ENCODE measurements around the gene CLNK.
"Not testable (repeated sequence)": the region's sequence is repeated elsewhere in the genome, so short reads cannot be mapped to it uniquely, and the experiment has no call there.

CLNK gene

GRCh38 chr4:10619855-10620254 lies 64.7 kb downstream of the CLNK start:
- no peak overlapping the region for H3K4me3 ChIP-seq (ENCODE audit: low read depth, low read length)
- TF ChIP-seq CTCF (IDR thresholded peaks at IDR 0.05; ENCODE audit: low read depth, low read length): no peak

DNA sequence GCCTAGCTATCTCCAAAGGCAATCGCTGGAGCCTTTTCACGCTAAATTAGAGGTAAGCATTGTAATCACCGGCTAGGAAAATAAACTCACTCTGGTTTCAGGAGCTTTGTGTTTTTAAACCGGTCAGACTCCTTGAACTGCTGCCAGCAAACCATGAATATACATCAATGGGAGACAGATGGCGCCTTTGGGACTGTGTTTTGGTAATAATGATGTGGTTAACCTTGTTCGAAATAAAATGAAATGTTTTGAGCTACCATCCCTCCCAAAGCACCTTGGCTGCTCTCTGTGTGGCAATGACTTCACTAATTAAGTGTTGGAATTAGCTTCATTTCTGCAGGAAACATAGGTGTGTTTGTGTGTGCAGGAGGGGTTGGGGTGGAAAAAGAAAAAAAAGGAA lies 65.3 kb downstream of the CLNK start:
- no peak for TF ChIP-seq CTCF (IDR thresholded peaks at IDR 0.05; ENCODE audit: low read depth, low read length)
- H3K4me3 ChIP-seq (ENCODE audit: low read depth, low read length): no peak overlapping the region

GRCh38 chr4:10614926-10615325 lies 69.6 kb downstream of the CLNK start:
- H3K4me3 ChIP-seq (ENCODE audit: low read depth, low read length): not testable (repeated sequence)

- TF ChIP-seq CTCF (IDR thresholded peaks at IDR 0.05; ENCODE audit: low read depth, low read length): no peak
- no peak overlapping the region for H3K4me3 ChIP-seq (ENCODE audit: low read depth, low read length)
These were observed 70.6 kb downstream of the CLNK start for GRCh38 chr4:10613926-10614478.

DNA sequence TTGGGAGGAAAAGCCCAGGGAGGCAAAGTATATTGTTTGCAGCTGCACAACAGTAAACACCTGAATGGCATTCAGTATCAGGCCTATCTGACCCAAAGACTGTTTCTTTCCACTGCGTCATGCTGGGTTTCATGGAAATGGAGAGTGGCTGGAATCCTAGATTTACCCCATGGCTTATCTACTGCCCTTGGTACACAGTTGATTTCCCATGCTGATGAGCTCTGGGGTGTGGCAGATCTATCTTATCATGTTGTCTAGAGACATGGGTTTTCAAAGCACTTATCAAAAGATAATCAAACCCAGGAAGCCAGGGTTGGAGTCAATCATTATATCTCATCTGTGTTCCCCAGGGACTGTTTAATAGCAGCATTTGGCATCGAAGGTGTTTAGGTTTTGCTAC lies 72.1 kb downstream of the CLNK start:
- H3K4me3 ChIP-seq (ENCODE audit: low read depth, low read length): no peak overlapping the region
- no peak for TF ChIP-seq CTCF (IDR thresholded peaks at IDR 0.05; ENCODE audit: low read depth, low read length)

- no peak overlapping the region for H3K4me3 ChIP-seq (ENCODE audit: low read depth, low read length)
- TF ChIP-seq CTCF (IDR thresholded peaks at IDR 0.05; ENCODE audit: low read depth, low read length): no peak
These were observed 72.9 kb downstream of the CLNK start for GRCh38 chr4:10611673-10612072.

- no peak for TF ChIP-seq CTCF (IDR thresholded peaks at IDR 0.05; ENCODE audit: low read depth, low read length)
- H3K4me3 ChIP-seq (ENCODE audit: low read depth, low read length): no peak overlapping the region
These were observed 75.9 kb downstream of the CLNK start for GRCh38 chr4:10608501-10609219.

DNA sequence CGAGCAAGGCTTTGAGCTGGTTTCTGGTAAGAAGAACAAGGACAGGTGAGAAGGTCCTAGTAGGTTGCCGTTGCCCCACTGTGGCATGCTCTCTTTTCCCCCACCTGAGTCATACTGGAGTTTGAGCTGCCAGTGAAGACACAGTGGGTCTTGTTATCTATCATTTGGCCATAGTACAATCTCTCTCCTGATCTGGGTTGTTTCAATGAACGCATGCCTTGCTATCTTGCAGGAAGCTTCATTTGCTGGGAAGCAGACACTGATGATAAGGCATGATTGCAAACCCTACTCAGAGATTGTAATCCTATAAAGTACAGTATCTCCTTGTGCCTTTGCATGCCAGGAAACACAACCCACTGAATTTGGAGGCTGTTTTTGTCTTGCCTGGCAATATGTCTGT lies 77.4 kb downstream of the CLNK start:
- TF ChIP-seq CTCF (IDR thresholded peaks at IDR 0.05; ENCODE audit: low read depth, low read length): no peak

More for the DNA sequence above, 77.4 kb downstream of the CLNK start:
- no peak overlapping the region for H3K4me3 ChIP-seq (ENCODE audit: low read depth, low read length)

All from WI38 (cell line).